GM19043 (cell line): ENCODE data around the gene OGN.

Source experiments
- ATAC-seq: cut with Tn5 transposase; IDR thresholded peaks from one replicate; pipeline ENCODE4 v1.9.1; 2021; ENCODE audit warnings: low read depth; ENCODE audit not compliant: unreplicated experiment

The OGN gene

DNA sequence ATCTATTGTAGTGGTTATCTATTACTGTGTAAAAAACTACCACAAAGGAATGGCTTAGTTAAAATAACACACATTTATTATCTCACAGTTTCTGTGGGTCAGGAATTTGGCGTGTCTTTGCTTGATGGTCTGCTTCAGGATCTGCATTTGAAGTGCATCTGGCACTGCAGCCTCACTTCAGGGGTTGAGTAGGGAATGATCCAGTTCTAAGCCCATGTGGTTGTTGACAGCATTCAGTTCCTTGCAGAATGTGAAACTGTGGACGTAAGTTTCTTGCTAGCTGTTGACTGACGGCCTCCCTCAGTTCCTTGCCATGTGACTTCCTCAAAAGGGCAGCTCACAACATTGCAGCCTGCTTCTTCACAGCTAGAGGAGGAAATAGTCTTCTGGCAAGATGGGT, 2.1 kb upstream of the OGN start:
- ATAC-seq, result peak; percentile 79

DNA sequence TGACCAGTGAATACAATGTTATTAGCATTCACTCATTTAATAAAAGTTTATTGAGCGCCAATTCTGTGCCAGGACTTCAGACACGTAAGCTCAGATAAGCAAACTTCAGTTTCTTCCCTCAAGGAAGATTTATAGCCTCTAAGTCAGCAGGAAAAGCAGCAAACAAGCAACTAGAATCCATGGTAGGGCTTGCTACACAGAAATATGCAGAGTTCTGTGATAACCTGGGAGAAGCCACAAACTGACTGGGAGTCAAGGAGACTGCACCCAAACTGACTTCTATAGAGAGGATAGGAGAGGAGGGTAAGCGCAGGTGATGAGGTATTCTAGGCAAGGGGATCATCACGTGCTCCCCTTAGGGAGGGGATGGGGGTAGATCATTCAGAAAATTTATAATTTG, 1.4 kb upstream of the OGN start:
- ATAC-seq, result no peak

DNA sequence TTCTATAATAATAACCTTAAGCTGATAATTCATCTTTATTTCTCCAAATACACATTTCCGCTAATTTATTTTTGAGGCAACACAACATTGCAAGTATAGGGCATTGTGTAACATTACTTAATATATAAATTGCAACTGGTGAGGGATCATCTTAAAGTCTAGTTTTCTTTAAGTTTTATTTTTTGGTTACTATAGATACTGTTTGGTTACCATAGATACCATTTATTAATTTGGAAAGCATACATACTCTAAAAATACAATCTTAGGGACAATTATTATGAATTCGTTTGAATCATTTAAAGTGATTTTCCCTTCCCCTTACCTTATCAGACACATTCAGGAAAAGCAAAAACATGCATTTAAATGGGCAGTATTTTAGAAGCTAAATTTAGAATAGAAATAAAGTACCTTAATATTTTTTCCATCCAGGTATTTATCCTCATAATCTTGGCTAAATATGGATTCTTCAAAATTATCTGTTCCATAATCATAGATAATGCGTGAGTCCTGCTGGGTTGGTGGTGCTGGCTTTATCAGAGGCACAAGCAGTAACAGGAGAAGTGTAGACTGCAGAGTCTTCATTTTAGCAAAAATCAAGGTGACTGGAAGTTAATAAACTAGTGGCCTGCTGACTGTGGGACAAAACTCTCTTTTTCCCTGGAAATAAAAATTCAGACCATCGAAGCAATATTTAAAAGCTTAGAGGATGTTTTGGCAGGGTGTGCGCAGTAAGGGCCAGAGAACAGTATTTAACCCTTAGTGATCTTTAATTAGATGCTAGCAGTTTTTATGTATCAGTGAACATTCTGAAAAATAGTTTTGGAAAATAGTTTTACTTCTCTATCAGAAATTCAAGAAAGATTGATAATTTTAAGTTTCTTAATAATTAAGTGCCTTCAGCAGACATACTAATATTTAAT, 1.3 kb downstream of the OGN start:
- no peak for ATAC-seq

DNA sequence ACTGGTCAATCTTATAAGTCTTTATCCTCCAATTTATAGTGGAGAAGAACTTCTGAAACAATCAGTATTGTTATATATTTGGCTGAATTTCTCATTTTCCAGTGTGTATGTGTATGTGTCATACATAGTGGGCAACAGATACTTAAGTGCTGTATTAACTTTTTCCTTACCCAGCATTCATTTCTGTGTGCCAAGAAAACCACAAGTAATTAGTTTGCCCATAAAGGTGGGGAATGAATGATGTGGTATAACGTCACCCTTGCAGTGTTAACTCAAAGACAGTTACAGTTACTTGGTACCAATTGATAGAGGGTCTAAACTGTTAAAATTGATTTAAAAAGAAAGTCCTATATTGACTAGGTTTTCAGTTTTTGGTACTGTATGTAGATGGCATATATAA, 2.0 kb downstream of the OGN start:
- ATAC-seq, result no peak

DNA sequence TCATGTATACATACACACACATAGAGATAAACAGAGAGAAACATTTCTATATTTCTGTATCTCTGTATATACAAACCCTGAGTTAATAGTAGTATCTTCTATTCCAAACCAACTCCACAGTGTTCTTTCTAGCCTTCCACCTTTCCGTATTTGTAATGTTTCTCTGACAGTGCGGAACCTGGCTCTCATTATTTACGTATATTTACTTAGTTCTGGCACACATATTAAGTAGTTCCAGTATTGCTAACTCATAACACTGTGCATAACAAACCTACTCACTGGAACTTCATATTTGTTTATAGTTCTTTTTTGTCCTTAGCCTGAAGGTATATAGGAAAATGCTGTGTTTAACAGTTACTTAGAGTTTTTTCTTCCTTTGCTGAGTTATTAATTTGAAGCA, 6.5 kb downstream of the OGN start:
- no peak for ATAC-seq

DNA sequence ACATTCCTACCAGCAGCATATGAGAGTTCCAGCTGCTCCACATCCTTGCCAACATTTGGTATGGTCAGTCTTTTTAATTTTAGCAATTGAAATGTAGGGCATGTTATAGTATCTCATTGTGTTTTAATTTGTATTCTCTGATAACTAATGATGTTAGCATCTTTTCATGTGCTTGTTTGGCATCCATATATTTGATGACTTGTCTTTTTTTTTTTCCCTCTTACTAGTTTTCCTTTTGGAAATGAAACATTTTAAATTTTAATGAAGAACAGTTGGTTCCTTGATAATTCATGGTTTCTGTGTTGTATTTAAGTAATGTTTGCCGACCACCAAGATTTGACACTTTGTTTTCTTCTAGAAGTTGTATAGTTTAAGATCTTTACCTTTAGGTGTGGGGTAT, 8.8 kb downstream of the OGN start:
- no peak for ATAC-seq

DNA sequence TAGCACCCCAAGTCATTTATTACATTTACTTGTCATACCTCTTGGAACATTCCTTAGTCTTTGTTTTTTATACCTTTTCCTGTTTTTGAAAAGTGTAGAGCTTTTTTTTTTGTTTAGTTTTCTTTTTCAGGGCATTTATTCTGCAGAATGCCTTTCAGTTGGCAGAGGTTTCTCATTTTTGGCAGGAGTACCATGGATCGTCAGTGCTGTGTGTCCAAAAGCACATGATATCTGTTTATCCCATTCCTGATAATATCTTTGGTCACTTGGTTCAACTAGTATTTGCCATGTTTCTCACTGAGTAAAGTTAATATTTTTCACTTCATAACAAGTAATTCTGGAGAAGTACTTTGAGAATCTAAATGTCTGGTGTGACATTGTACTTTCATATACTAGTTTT, 10.7 kb downstream of the OGN start:
- ATAC-seq, result no peak

DNA sequence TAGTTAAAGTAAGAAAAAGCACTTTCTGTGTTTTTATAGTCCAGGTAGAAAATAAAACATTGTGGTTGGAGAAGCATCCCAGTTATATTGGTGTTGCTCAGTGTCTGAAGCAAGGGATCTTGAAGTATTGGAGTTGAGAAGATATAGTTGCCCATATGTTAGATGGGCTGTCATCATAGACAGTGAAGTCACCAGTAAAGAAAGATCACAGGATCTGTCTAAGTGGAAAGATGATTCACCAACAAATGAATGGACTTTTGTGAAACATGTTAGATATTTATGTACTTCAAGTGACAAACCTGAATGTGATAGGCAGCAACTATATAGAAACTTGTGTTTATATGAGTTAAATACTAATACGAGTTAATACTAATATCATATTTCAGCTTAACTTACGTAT, 11.7 kb downstream of the OGN start:
- ATAC-seq, result no peak

DNA sequence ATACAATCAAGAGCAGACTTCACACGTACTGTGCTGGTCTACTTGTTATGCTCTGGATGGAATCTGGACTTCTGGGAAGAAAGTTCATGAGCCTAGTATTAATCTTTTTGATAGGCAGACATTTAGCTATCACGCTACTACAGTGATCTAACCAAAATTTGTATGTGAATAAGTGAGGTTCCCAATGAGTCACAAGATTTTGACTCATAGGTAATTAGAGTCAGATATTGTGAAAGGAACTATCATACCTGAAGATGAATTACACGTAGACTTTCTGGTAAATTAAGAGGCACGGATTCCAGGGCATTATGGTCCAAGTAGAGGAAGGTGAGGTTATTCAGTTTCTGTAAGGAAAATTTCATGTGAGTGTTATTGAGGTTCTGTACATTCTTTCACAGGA, 18.4 kb downstream of the OGN start:
- no peak for ATAC-seq

DNA sequence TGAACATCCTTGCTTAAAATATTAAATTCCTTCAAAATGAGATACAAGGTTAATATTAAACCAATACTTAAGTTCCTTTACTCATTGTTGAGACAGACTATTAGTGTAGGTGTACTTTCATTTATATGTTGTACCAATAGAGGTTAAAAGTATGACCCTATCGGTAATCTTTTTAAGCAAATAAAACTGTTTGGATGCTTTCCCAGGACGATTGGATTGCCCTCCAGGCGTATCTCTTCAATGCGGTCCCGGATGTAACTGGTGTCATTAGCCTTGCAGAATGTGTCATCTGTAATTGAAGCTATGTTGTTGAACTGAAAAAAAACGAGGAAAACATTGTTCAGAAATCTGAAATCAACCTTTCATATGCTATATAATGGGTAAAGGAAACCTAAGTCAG, 18.9 kb downstream of the OGN start:
- ATAC-seq, result no peak

DNA sequence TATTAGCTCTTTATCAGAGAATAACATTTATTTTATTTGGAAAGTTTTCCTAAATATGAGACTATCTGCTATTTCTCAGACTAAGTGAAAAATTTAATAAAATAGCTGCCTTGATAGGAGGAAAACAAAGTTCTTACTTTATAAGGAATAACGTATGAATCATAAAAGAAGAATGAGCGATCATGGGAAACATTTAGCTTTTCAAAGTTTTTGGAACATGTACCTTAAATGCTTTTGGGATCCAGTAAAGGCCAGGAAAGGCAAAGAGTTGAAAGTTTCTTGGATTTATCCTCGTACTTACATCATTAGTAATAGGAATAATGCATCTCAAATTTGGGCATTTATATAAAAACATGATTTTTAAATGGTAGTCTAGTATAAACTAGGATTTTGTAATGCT, 19.4 kb downstream of the OGN start:
- no peak for ATAC-seq

DNA sequence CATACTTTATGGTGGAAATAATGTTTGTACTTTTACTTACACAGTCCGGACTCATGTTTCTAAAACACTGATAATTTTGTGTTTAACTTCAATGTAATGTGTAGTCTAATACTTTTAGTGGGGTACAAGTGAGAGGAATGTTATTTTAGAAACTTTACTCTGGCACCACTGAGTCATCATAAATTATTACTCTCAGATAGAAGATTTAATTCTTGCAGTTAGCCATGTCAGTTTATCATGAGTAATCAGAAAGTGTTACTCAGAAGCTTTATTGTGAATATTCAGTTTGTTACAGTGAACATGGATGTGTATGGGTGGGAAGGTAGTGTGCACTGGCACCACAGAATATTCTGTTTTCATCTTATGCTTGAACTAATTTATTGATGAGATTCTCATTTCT, 20.0 kb downstream of the OGN start:
- no peak for ATAC-seq

DNA sequence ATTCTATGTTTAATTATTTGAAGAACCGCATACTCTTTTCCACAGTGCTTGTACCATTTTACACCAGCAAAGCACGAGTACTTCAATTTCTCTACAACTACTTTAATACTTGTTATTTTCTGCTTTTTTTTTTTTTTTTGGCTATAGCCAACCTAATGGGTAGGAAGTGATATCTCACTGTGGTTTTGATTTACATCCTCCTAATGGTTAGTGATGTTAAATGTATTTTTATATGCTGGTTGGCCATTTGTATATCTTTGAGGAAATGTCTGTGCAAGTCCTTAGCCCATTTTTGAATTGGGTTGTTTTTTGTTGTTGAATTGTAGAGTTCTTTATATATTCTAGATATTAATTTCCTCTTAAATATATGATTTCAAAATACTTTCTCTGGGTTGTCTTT, 22.6 kb downstream of the OGN start:
- ATAC-seq, result no peak

DNA sequence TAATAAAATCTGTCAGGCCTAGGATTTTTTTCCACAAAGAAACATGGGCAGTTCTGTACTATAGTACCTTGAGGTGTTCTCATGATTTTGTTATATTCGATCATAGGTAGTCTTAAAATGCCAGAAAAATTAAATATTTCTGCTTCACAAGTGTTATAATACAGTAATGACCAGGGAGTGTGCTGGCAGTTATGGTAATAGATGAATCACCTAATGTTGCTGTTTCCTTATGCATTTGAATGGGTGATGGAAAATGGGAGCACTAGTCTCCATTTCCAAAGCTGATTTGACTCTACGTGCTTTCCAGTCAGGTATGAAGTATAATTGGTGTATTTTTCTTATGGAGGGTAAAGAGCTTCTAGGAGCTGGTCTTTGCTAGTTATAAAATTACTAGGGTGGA, 23.8 kb downstream of the OGN start:
- no peak for ATAC-seq

DNA sequence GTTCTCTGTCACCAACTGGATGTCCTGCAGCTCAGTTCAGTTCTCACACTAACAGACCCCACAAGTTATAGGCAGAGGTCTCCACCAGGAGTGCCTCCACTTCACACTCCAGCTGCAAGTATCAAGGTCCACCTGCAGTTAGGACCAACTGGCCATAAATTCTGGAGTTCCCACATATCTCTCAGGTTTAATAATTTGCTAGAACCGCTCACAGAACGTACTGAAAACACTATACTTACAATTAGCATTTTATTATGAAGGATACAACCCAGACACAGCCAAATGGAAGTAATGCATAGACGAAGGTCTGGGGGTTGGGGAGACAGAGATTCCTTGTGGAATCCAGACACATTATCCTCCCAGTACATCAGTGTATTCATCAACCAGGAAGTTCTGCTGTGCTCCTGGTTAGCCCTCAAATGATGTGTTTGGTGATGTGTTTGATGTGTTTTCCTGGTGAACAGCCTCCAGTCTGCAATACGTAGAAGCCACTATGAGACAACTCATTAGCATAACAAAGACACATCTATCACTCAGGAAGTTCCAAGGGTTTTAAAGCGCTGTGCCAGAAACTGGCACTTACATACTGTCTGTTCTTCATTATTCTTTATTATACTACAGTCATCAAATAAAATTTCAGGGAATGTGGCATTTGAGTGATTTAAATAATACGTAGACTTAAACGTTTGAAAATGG, 25.4 kb downstream of the OGN start:
- ATAC-seq, result no peak

DNA sequence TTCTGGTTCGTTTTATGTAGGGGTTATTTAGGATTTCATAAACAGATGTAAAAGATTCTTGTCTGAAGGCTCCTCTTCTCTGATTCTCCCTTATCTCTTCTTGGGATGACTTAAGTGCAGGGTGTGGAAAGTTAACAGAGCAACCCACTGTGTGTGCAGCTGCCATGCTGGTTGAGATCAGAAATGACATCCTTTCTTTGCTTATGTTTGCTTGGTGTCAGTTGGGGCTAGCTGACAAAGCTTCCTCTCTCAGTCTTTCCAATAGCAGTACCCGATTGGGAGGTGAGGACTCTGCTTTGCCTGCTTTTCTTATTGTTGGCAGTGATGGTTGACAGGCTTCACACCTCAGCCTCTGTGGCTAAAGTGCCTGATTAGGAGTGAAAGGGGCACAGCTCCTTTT, 26.5 kb downstream of the OGN start:
- ATAC-seq, result no peak

DNA sequence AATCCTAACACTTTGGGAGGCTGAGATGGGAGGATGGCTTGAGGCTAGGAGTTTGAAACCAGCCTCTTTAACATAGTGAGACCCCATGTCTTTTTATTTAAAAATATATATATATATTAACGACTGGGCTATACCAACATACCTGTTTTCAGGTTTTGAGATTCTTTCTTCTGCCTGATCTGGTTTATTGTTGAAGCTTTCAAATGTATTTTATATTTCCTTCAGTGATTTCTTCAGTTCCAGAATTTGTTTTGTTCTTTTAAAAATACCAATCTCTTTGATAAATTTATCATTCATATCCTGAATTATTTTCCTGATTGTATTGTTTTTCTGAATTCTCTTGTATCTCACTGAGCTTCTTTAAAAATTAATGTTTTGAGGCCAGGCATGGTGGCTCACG, 31.2 kb downstream of the OGN start:
- no peak for ATAC-seq

DNA sequence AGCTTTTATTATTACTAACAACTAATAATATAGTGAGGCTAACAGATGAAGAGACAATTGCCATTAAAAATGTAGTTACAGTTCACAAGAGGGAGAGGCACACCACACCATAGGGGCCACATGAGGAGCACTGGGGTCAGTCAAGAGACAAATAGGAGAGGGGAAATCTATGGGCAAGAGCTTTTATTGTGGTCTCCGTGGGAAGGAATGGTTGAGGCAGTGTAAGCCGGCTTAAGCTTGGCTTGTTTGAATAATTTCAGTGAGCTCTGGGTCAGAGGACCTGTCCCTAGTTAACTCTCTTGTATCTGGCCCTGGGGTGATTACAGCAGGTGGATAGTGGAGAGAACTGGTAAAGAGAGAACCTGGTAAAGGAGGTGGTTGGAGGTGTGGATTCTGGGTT, 35.3 kb downstream of the OGN start:
- ATAC-seq, result no peak

DNA sequence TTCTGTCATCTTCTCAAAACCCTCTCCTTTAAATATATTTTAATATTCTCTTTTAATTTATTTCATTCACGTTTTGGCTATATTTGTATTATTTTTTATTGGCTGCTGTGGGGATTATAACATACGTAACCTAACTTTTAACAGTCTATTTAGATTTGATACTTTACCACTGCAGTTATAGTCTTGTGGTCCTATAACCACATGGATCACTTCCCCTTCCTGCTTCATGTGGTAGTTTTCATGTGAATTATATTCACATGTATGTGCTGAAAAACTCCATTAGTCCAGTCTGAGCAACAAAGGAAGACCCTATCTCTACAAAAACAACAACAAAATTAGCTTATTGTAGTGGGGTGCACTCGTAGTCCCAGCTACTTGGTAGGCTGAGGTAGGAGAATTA, 44.3 kb downstream of the OGN start:
- ATAC-seq, result no peak

DNA sequence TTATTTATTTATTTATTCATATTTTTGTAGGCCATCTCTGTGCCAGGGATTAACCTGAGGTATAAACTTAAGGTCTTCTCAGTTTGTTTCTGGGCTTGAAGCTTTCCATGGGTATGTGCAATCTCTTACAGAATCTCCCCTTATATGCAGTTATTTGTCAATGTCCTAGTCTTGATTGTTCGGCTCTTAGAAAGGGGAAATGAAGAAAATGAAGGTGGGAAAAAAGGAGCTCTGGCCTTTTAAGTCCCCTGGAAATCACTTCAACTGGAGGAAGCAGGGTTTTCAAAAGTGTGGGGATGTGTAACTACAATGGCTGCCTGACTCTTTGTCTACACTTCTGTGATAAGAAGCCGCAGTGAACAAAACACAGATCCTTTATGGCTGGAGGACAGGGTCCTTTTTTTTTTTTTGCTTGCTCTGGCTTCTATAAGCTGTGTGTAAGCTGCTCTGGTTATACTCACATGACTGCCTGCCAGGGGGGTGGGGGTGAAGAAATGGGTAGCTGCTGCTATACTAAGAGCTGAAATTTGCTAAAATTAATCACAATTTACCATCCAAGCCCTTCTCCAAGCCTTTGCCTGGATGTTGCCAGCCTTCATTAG, 44.9 kb downstream of the OGN start:
- ATAC-seq, result no peak

DNA sequence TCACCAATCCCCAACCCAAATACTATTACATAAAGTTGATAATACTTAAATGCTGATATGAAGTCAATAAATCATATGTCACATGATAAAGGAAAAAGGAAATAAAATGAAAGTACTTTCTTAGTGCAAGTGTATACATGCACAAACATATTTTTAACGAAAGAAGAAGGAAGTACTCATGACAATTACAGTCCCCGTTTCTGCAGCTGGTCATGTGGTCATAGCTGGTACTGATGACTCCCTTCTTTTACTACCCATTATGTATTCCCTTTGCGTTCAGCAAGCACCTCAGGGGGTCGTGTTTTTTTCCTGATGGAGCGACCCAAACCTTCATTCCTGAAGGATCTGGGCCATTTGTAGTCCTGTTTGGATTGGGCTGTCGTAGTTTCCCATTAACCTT, 51.3 kb downstream of the OGN start:
- ATAC-seq, result no peak

DNA sequence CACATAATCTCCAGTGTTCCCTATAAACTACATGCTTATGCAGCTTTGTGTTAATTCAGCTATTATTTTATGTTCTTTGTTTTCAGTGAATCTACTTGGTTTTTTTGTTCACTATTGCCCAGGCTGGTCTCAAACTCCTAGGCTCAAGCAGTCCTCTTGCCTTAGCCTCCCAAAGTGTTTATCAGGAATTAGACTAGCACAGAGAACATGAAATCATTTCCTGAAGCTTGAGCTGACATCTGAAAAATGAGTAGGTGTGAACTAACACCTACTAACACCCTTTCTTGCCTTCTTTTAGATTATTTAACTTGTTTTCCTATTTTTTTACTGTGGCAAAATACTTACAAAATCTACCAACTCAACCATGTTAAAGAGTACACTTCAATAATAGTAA, 53.6 kb downstream of the OGN start:
- ATAC-seq, result no peak
